HG03469 (cell line): Measurements from ENCODE around the gene GNAS-AS1.

ENCODE experiments used
- ATAC-seq: cut with Tn5 transposase; IDR thresholded peaks from one replicate; pipeline ENCODE4 v1.9.1; 2021; ENCODE audit warnings: mild to moderate bottlenecking, moderate library complexity, moderate number of reproducible peaks; ENCODE audit not compliant: unreplicated experiment

GNAS-AS1 gene

GRCh38 chr20:58886546-58886945 lies 35.8 kb upstream of the GNAS-AS1 start:
- no peak for ATAC-seq

GRCh38 chr20:58884966-58885365 lies 34.3 kb upstream of the GNAS-AS1 start:
- no peak for ATAC-seq

- no peak for ATAC-seq
Measured at GRCh38 chr20:58883241-58883691, 32.6 kb upstream of the GNAS-AS1 start.

- no peak for ATAC-seq
Measured at GRCh38 chr20:58882704-58883089, 32.0 kb upstream of the GNAS-AS1 start.

GRCh38 chr20:58880994-58881752 lies 30.5 kb upstream of the GNAS-AS1 start:
- ATAC-seq, result no peak

- ATAC-seq, result no peak
Measured at GRCh38 chr20:58880441-58880840, 29.7 kb upstream of the GNAS-AS1 start.

GRCh38 chr20:58878399-58878798 lies 27.7 kb upstream of the GNAS-AS1 start:
- no peak for ATAC-seq

- no peak for ATAC-seq
Measured at GRCh38 chr20:58877976-58878360, 27.3 kb upstream of the GNAS-AS1 start.

GRCh38 chr20:58877050-58877975 lies 26.6 kb upstream of the GNAS-AS1 start:
- no peak for ATAC-seq

- no peak for ATAC-seq
Measured at GRCh38 chr20:58876437-58876836, 25.7 kb upstream of the GNAS-AS1 start.

- no peak for ATAC-seq
Measured at GRCh38 chr20:58875541-58876134, 24.9 kb upstream of the GNAS-AS1 start.

GRCh38 chr20:58875111-58875510 lies 24.4 kb upstream of the GNAS-AS1 start:
- ATAC-seq, result no peak

- ATAC-seq, result no peak
Measured at GRCh38 chr20:58874469-58874868, 23.8 kb upstream of the GNAS-AS1 start.

- ATAC-seq, result no peak
Measured at GRCh38 chr20:58871533-58872102, 20.9 kb upstream of the GNAS-AS1 start.

- ATAC-seq, result no peak
Measured at GRCh38 chr20:58870293-58871014, 19.8 kb upstream of the GNAS-AS1 start.

- no peak for ATAC-seq
Measured at GRCh38 chr20:58869662-58870227, 19.0 kb upstream of the GNAS-AS1 start.

GRCh38 chr20:58868795-58869194 lies 18.1 kb upstream of the GNAS-AS1 start:
- ATAC-seq, result no peak

GRCh38 chr20:58867211-58867610 lies 16.5 kb upstream of the GNAS-AS1 start:
- no peak for ATAC-seq

GRCh38 chr20:58865843-58866242 lies 15.1 kb upstream of the GNAS-AS1 start:
- ATAC-seq, result no peak

- ATAC-seq, result no peak
Measured at GRCh38 chr20:58864346-58864745, 13.6 kb upstream of the GNAS-AS1 start.
